Kidney epithelial cell (primary cell): Measurements from ENCODE around the gene DTWD1. TPM values are rescaled to one million over a fixed set of nuclear protein-coding genes. Genes with fewer than 3 reads are reported as not detected.
"Not testable (repeated sequence)": the region's sequence is repeated elsewhere in the genome, so short reads cannot be mapped to it uniquely, and the experiment has no call there.

Experiments used
- DNase-seq: peaks from one replicate; pipeline ENCODE4 v3.0.0-alpha.2; 2010; ENCODE audit warnings: low read depth
- H3K27me3 ChIP-seq: 2 replicates; pipeline ENCODE4 v1.6.0; 2011; ENCODE audit warnings: low read length; ENCODE audit not compliant: control insufficient read depth, insufficient read depth
- H3K36me3 ChIP-seq: 2 replicates; pipeline ENCODE4 v1.5.1; 2011; ENCODE audit warnings: low read length; ENCODE audit not compliant: control insufficient read depth, insufficient read depth
- H3K4me3 ChIP-seq: 2 replicates; pipeline ENCODE4 v1.5.1; 2011; ENCODE audit warnings: low read depth, mild to moderate bottlenecking, control low read depth, low read length
- CTCF ChIP-seq: IDR thresholded peaks from 2 replicates; pipeline ENCODE4 v1.5.1; 2011; ENCODE audit warnings: mild to moderate bottlenecking, moderate library complexity, low read length, control low read depth, inconsistent platforms; ENCODE audit not compliant: insufficient read depth, poor library complexity, severe bottlenecking
- total RNA-seq: library from RNA; depleted of rRNA; stranded (reverse); fragments of >200 nt; gene quantifications from 2 replicates; pipeline ENCODE4 v1.2.3, GENCODE V29; 2015

The DTWD1 gene
- total RNA-seq, 1 donor from 2014 or later = 14.0 TPM

GRCh38 chr15:49688135-49688790 is 67.4 kb downstream of the DTWD1 start:
- Histone ChIP-seq H3K36me3 (no peaks in the 10 kb centered on the region), H3K4me3 (no peak overlapping the region), H3K27me3 (no peaks in the 10 kb centered on the region)
- no peak for DNase-seq
- TF ChIP-seq CTCF = no peak

- H3K27me3 ChIP-seq = no peaks in the 10 kb centered on the region
- no peak overlapping the region for H3K4me3 ChIP-seq
- H3K36me3 ChIP-seq = no peaks in the 10 kb centered on the region
- no peak for DNase-seq
- TF ChIP-seq CTCF = no peak
Observed at GRCh38 chr15:49692514-49693090, 71.8 kb downstream of the DTWD1 start.

- no peaks in the 10 kb centered on the region for H3K36me3 ChIP-seq
- no peak for DNase-seq
- H3K4me3 ChIP-seq = no peak overlapping the region
- H3K27me3 ChIP-seq = no peaks in the 10 kb centered on the region
- TF ChIP-seq CTCF = no peak
Observed at GRCh38 chr15:49693498-49693897, 72.7 kb downstream of the DTWD1 start.

- TF ChIP-seq CTCF = no peak
- no peak overlapping the region for H3K4me3 ChIP-seq
- no peak for DNase-seq
- H3K36me3 ChIP-seq = no peaks in the 10 kb centered on the region
- no peaks in the 10 kb centered on the region for H3K27me3 ChIP-seq
Observed at GRCh38 chr15:49696433-49696832, 75.6 kb downstream of the DTWD1 start.

GRCh38 chr15:49697121-49697520 is 76.3 kb downstream of the DTWD1 start:
- DNase-seq = no peak
- no peak for TF ChIP-seq CTCF
- Histone ChIP-seq H3K4me3 (no peak overlapping the region), H3K36me3 (no peaks in the 10 kb centered on the region), H3K27me3 (no peaks in the 10 kb centered on the region)

- not testable (repeated sequence) for H3K36me3 ChIP-seq, H3K4me3 ChIP-seq, DNase-seq, H3K27me3 ChIP-seq
Observed at GRCh38 chr15:49702982-49703381, 82.1 kb downstream of the DTWD1 start.

Other genes starting within 250 kb of the DTWD1 start
- gene FGF7, start 197.8 kb upstream of the DTWD1 start, total RNA-seq = not detected in 2 replicates
- 5.3 and 5.8 TPM in 2 replicates for gene FAM227B, start 230 bp upstream of the DTWD1 start, total RNA-seq